Mesothelial cell of epicardium (in vitro differentiated cells): ENCODE results near the gene FNDC3B. TPM values are rescaled to one million over a fixed set of nuclear protein-coding genes. Genes with fewer than 3 reads are reported as not detected.
"Not testable (repeated sequence)": the region's sequence is repeated elsewhere in the genome, so short reads cannot be mapped to it uniquely, and the experiment has no call there.

Source experiments
- DNase-seq, 2 experiments: peaks; one replicate each; pipeline ENCODE4 v3.0.0; 2021; ENCODE audit warnings: low spot score in 2 of 2; ENCODE audit not compliant: unreplicated experiment in 2 of 2
- H3K27ac Mint-ChIP-seq: 2 replicates; pipeline ENCODE4 v1.8.0; 2021; ENCODE audit warnings: mixed read lengths
- H3K27me3 Mint-ChIP-seq: 2 replicates; pipeline ENCODE4 v1.8.0; 2021; ENCODE audit warnings: low read depth, mixed read lengths
- H3K36me3 Mint-ChIP-seq: 2 replicates; pipeline ENCODE4 v1.8.0; 2021; ENCODE audit warnings: mixed read lengths
- H3K4me1 Mint-ChIP-seq: 2 replicates; pipeline ENCODE4 v1.8.0; 2021; ENCODE audit warnings: mixed read lengths
- H3K4me3 Mint-ChIP-seq: 2 replicates; pipeline ENCODE4 v1.8.0; 2021; ENCODE audit warnings: mild to moderate bottlenecking, moderate library complexity, mixed read lengths
- H3K9me3 Mint-ChIP-seq: 2 replicates; pipeline ENCODE4 v1.8.0; 2021; ENCODE audit warnings: mixed read lengths
- total RNA-seq: library from RNA; stranded (reverse); gene quantifications from 3 replicates; pipeline ENCODE4 v1.2.1, GENCODE V29; 2021
- TF ChIP-seq, protein P1 (sequence below): fragments of 200-600 bp; sonication (generic); IDR thresholded peaks from one replicate; pipeline ENCODE4 v1.5.0; 2021; ENCODE audit warnings: antibody characterized with exemption; ENCODE audit not compliant: unreplicated experiment

The FNDC3B gene
- total RNA-seq, 1 donor from 2014 or later: 131 TPM

DNA sequence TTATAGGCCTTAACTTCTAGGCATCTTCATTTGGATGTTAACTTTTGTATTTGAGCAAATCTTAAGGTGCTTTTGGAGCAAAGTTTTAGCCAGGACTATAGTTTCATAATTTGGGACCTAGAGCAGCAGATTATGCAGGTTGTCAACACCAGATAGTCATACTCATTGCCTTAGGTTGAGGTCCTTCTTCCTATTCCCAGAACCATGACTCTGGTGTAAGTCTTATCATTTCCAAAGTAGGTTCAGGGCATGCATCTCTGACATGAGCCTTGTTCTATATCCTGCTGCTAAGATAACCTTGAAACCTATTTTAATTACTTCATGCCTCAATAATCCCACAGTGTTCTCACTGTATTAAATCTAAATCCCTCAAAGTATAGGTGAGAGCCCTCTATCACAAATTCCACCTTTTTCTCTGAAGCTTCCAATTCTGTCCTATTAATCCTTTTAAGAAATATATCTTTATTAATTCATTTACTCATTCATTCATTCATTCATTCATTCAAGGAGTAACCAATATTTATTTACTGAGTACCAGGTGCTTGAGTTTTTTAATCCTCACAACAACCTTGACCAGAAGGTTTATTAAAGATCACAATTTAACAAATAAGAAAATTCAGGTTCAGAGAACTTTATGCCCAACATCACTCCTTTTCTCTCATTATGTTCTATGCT, 2.7 kb upstream of the FNDC3B start:
- TF ChIP-seq, protein P1, sequence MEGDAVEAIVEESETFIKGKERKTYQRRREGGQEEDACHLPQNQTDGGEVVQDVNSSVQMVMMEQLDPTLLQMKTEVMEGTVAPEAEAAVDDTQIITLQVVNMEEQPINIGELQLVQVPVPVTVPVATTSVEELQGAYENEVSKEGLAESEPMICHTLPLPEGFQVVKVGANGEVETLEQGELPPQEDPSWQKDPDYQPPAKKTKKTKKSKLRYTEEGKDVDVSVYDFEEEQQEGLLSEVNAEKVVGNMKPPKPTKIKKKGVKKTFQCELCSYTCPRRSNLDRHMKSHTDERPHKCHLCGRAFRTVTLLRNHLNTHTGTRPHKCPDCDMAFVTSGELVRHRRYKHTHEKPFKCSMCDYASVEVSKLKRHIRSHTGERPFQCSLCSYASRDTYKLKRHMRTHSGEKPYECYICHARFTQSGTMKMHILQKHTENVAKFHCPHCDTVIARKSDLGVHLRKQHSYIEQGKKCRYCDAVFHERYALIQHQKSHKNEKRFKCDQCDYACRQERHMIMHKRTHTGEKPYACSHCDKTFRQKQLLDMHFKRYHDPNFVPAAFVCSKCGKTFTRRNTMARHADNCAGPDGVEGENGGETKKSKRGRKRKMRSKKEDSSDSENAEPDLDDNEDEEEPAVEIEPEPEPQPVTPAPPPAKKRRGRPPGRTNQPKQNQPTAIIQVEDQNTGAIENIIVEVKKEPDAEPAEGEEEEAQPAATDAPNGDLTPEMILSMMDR: no peak
- Mint-ChIP-seq H3K27me3 (no peaks in the 10 kb centered on the region), H3K4me3 (no peak overlapping the region)

GRCh38 chr3:172038798-172039435, 461 bp upstream of the FNDC3B start:
- Mint-ChIP-seq H3K4me3 (peak overlapping the region; percentile 94), H3K27ac (peak overlapping the region; percentile 98), H3K4me1 (peaks cover 29% of the 10 kb centered on the region), H3K9me3 (no peaks in the 10 kb centered on the region), H3K27me3 (no peaks in the 10 kb centered on the region), H3K36me3 (no peaks in the 10 kb centered on the region)
- TF ChIP-seq, protein P1: no peak
- DNase-seq: no peak

More for the DNA sequence above, 2.7 kb upstream of the FNDC3B start:
- peaks cover 10% of the 10 kb centered on the region for H3K9me3 Mint-ChIP-seq
- H3K27ac Mint-ChIP-seq: no peak overlapping the region
- no peaks in the 10 kb centered on the region for H3K36me3 Mint-ChIP-seq
- no peak for DNase-seq
- peaks cover 13% of the 10 kb centered on the region for H3K4me1 Mint-ChIP-seq

DNA sequence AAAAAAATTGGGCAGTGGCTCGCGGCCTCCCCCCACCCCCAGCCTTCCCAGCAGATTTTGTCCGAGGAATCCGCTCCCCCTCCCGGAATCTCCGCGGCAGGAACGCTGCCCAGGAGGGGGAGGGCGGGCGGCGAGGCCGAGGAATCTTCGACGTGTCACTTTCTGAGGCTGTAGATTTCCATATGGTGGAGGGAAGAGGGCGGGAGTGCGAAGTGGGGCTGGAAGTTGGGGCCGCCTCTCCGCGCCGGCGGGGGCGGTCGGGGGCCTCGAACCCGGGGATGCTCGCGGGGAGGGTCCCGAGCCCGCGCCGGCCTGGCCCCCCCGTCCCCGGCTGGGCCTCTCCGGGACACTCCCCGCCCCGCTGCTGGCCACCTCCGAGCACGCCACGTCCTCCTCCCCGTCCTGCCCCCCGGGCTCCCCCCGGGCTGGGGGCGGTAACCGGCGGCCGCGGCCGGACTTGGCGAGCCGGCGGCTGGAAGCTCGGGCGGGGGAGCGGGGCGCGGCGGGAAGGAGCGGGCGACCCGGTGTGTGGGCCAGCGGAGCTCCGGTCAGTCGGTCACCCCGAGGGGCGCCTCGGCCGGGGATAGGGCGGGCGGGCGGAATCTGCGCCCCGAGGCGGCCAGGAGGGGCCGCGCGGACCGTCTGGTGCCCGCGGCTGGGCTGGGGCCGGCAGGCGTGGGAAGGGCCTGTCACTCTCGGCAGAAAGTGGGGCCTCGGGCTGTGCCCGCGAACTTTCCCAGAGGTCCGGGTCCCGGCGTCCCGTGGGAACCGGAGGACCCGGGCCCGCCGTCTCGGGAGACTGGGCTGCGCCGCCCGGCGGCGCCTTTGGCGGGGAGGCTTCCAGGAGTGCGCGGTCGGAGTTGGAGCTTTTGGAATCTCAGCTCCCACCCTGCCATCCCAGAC, 951 bp downstream of the FNDC3B start:
- peaks cover 39% of the 10 kb centered on the region for H3K4me1 Mint-ChIP-seq
- H3K4me3 Mint-ChIP-seq: peak overlapping the region; percentile 94
- H3K9me3 Mint-ChIP-seq: no peaks in the 10 kb centered on the region
- no peaks in the 10 kb centered on the region for H3K27me3 Mint-ChIP-seq
- peak overlapping the region; percentile 98 for H3K27ac Mint-ChIP-seq
- peak; percentile 58 to 81 for DNase-seq
- no peaks in the 10 kb centered on the region for H3K36me3 Mint-ChIP-seq
- TF ChIP-seq, protein P1: peak; percentile 11

- no peaks in the 10 kb centered on the region for H3K9me3 Mint-ChIP-seq
- peak overlapping the region; percentile 98 for H3K27ac Mint-ChIP-seq
- H3K27me3 Mint-ChIP-seq: no peaks in the 10 kb centered on the region
- H3K36me3 Mint-ChIP-seq: no peaks in the 10 kb centered on the region
- H3K4me3 Mint-ChIP-seq: peak overlapping the region; percentile 85
- TF ChIP-seq, protein P1: no peak
- peak in 1 of 2 experiments; percentile 42 for DNase-seq
- peaks cover 43% of the 10 kb centered on the region for H3K4me1 Mint-ChIP-seq
These were observed 1.9 kb downstream of the FNDC3B start for GRCh38 chr3:172040981-172041963.

GRCh38 chr3:172042136-172042662, 2.8 kb downstream of the FNDC3B start:
- Mint-ChIP-seq H3K4me1 (peaks cover 46% of the 10 kb centered on the region), H3K36me3 (no peaks in the 10 kb centered on the region), H3K4me3 (peak overlapping the region; percentile 85), H3K9me3 (no peaks in the 10 kb centered on the region), H3K27ac (peak overlapping the region; percentile 98), H3K27me3 (no peaks in the 10 kb centered on the region)
- DNase-seq: no peak
- TF ChIP-seq, protein P1: no peak

GRCh38 chr3:172042663-172043179, 3.3 kb downstream of the FNDC3B start:
- not testable (repeated sequence) for H3K27ac Mint-ChIP-seq
- H3K4me1 Mint-ChIP-seq: peaks cover 44% of the 10 kb centered on the region
- peak overlapping the region; percentile 85 for H3K4me3 Mint-ChIP-seq

More at GRCh38 chr3:172042663-172043179, 3.3 kb downstream of the FNDC3B start:
- DNase-seq, H3K27me3 Mint-ChIP-seq, H3K9me3 Mint-ChIP-seq, H3K36me3 Mint-ChIP-seq: not testable (repeated sequence)
